ENCODE data around the gene KCNH5.

Gene KCNH5

GRCh38 chr14:63032641-63033040, 12.6 kb downstream of the KCNH5 start:
- Histone ChIP-seq H3K27me3 (ENCODE audit: low read length) (no peaks in the 10 kb centered on the region), H3K9me3 (ENCODE audit: insufficient read depth, low read length) (no peaks in the 10 kb centered on the region), H3F3A (ENCODE audit: insufficient read depth) (no peaks in the 10 kb centered on the region), H3K9ac (ENCODE audit: low read length) (no peak overlapping the region), H3K4me2 (ENCODE audit: low read depth, low read length, poor library complexity, severe bottlenecking) (no peak overlapping the region), H3K4me3 (ENCODE audit: insufficient read depth, low read length, poor library complexity, severe bottlenecking) (no peak overlapping the region), H3K27ac (ENCODE audit: low read depth, low read length) (no peak overlapping the region), H3K9me2 (replicated peaks; ENCODE audit: insufficient read depth, low read length) (no peaks in the 10 kb centered on the region), H3K36me3 (ENCODE audit: low read length) (no peaks in the 10 kb centered on the region), H4K20me1 (ENCODE audit: low read depth, low read length) (no peaks in the 10 kb centered on the region), H2AFZ (ENCODE audit: low read depth, low read length, severe bottlenecking) (no peak overlapping the region), H3K79me2 (ENCODE audit: insufficient read depth, low read length) (no peaks in the 10 kb centered on the region)
- TF ChIP-seq EZH2phosphoT487 (conservative IDR thresholded peaks at IDR 0.05; ENCODE audit: low read length) (no peak), CTCF (IDR thresholded peaks at IDR 0.05; ENCODE audit: insufficient read depth, low read length, poor library complexity, severe bottlenecking) (no peak)

- no peaks in the 10 kb centered on the region for H3K79me2 ChIP-seq (ENCODE audit: insufficient read depth, low read length)
- H3K4me2 ChIP-seq (ENCODE audit: low read depth, low read length, poor library complexity, severe bottlenecking), result no peak overlapping the region
- no peak overlapping the region for H3K9ac ChIP-seq (ENCODE audit: low read length)
- TF ChIP-seq CTCF (IDR thresholded peaks at IDR 0.05; ENCODE audit: insufficient read depth, low read length, poor library complexity, severe bottlenecking) (no peak), EZH2phosphoT487 (conservative IDR thresholded peaks at IDR 0.05; ENCODE audit: low read length) (no peak)
- H3K27me3 ChIP-seq (ENCODE audit: low read length), result no peaks in the 10 kb centered on the region
- no peaks in the 10 kb centered on the region for H3K9me3 ChIP-seq (ENCODE audit: insufficient read depth, low read length)
- H3K9me2 ChIP-seq (replicated peaks; ENCODE audit: insufficient read depth, low read length), result no peaks in the 10 kb centered on the region
- H3K4me3 ChIP-seq (ENCODE audit: insufficient read depth, low read length, poor library complexity, severe bottlenecking), result no peak overlapping the region
- no peak overlapping the region for H3K27ac ChIP-seq (ENCODE audit: low read depth, low read length)
- H3K36me3 ChIP-seq (ENCODE audit: low read length), result no peaks in the 10 kb centered on the region
- no peak overlapping the region for H2AFZ ChIP-seq (ENCODE audit: low read depth, low read length, severe bottlenecking)
- H3F3A ChIP-seq (ENCODE audit: insufficient read depth), result no peaks in the 10 kb centered on the region
- H4K20me1 ChIP-seq (ENCODE audit: low read depth, low read length), result no peaks in the 10 kb centered on the region
Observed at GRCh38 chr14:63032076-63032475, 13.2 kb downstream of the KCNH5 start.

DNA sequence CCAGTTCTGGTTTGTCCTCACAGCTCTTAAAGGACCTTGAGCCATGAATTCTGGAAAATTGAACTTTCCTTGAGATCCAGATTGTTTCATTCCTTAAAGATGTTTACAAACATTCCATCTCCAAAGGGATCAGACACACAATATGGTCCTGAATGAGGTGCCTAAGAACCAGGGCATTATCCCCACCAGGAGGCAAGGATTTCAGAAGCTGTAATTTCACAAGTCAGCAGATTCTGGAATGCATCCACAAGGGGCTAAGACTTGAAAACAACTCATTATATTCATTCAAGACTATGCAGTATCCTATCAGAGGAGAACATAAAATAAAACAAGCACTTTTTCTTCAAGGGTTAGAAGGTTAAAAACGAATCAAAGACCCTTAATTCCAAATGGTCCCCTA, 15.1 kb downstream of the KCNH5 start:
- H3K79me2 ChIP-seq (ENCODE audit: insufficient read depth, low read length), result no peaks in the 10 kb centered on the region
- no peak overlapping the region for H3K4me2 ChIP-seq (ENCODE audit: low read depth, low read length, poor library complexity, severe bottlenecking)
- TF ChIP-seq EZH2phosphoT487 (conservative IDR thresholded peaks at IDR 0.05; ENCODE audit: low read length) (no peak), CTCF (IDR thresholded peaks at IDR 0.05; ENCODE audit: insufficient read depth, low read length, poor library complexity, severe bottlenecking) (no peak)
- no peaks in the 10 kb centered on the region for H3K9me2 ChIP-seq (replicated peaks; ENCODE audit: insufficient read depth, low read length)
- H4K20me1 ChIP-seq (ENCODE audit: low read depth, low read length), result no peaks in the 10 kb centered on the region
- H3F3A ChIP-seq (ENCODE audit: insufficient read depth), result no peaks in the 10 kb centered on the region
- H3K27ac ChIP-seq (ENCODE audit: low read depth, low read length), result no peak overlapping the region
- no peak overlapping the region for H2AFZ ChIP-seq (ENCODE audit: low read depth, low read length, severe bottlenecking)
- H3K9ac ChIP-seq (ENCODE audit: low read length), result no peak overlapping the region
- H3K4me3 ChIP-seq (ENCODE audit: insufficient read depth, low read length, poor library complexity, severe bottlenecking), result no peak overlapping the region
- no peaks in the 10 kb centered on the region for H3K36me3 ChIP-seq (ENCODE audit: low read length)
- H3K27me3 ChIP-seq (ENCODE audit: low read length), result no peaks in the 10 kb centered on the region
- H3K9me3 ChIP-seq (ENCODE audit: insufficient read depth, low read length), result no peaks in the 10 kb centered on the region

GRCh38 chr14:63027719-63028118, 17.5 kb downstream of the KCNH5 start:
- Histone ChIP-seq H3K4me2 (ENCODE audit: low read depth, low read length, poor library complexity, severe bottlenecking) (no peak overlapping the region), H3F3A (ENCODE audit: insufficient read depth) (no peaks in the 10 kb centered on the region)

More at GRCh38 chr14:63027719-63028118, 17.5 kb downstream of the KCNH5 start:
- Histone ChIP-seq H4K20me1 (ENCODE audit: low read depth, low read length) (no peaks in the 10 kb centered on the region), H3K36me3 (ENCODE audit: low read length) (no peaks in the 10 kb centered on the region), H3K27me3 (ENCODE audit: low read length) (no peaks in the 10 kb centered on the region), H3K27ac (ENCODE audit: low read depth, low read length) (no peak overlapping the region), H3K79me2 (ENCODE audit: insufficient read depth, low read length) (no peaks in the 10 kb centered on the region), H3K4me3 (ENCODE audit: insufficient read depth, low read length, poor library complexity, severe bottlenecking) (no peak overlapping the region), H2AFZ (ENCODE audit: low read depth, low read length, severe bottlenecking) (no peak overlapping the region), H3K9me2 (replicated peaks; ENCODE audit: insufficient read depth, low read length) (no peaks in the 10 kb centered on the region), H3K9me3 (ENCODE audit: insufficient read depth, low read length) (no peaks in the 10 kb centered on the region), H3K9ac (ENCODE audit: low read length) (no peak overlapping the region)
- TF ChIP-seq CTCF (IDR thresholded peaks at IDR 0.05; ENCODE audit: insufficient read depth, low read length, poor library complexity, severe bottlenecking) (no peak), EZH2phosphoT487 (conservative IDR thresholded peaks at IDR 0.05; ENCODE audit: low read length) (no peak)
